Measurements from ENCODE around the gene GNAI2.
"Not testable (repeated sequence)": the region's sequence is repeated elsewhere in the genome, so short reads cannot be mapped to it uniquely, and the experiment has no call there.

GNAI2 gene

DNA sequence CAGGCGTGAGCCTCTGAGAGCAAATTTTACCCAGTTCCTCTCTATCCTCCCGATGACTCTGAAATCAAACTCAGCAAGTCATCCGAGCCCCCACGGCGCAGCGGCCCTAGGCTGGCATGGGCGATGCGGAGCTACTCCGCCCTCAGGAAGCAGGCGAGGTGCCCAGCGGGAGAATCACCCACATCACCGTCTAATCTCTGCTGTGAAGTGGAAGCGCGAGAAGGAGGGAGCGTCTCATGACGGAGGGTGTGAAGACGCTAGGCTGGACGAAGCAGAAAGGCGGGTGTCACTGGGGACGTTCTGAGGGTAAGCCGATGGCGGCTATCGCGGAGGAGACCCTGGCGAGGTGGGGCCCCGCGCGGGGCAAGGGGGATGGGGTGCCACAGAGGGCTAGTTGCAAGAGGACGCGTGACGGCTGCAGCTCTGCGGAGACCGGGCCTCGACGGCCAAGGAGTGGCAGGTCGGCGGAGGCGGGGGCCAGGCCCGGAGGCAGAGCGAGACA lies 9.1 kb upstream of the GNAI2 start:
- no peak for DNase-seq (ENCODE audit: low read depth)

DNA sequence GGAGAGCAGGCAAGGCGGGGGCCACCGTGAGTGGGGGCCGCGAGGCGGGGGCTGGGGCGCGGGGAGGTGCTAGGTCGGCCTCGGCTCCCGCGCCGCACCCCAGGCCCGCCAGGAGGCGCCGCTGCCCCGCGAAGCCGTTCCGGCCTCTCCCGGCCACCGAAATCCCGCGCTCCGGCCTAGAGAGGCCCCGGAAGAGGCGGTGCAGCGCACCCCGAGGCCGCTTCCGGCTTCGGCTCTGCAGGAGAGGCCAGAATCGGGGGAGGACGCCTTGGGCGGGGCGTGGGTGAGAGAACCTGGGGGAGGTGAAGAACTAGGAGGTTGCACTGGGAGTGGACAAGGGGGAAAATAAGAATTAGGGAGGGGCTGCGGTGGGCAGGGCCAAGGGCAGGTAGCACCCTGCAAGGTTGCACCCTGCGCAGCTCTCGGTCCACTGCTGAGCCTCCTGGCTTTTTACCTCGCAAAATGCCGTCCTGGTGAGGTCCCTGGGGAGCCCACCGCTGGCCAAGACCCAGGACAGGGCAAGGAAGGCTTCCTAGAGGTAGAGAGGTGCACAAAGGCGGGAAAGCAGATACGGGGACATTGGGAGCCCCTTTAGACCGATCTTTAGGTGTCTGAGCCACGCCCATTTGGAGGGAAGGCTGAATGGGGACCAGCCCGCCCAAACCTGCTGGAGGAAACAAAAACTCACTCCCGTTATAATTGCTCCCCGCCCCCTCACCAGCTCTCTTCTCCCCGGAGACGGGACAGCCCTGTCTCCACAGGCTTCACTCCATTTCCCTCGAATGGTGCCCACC lies 8.4 kb upstream of the GNAI2 start:
- DNase-seq (ENCODE audit: low read depth) = peak; percentile 90

DNA sequence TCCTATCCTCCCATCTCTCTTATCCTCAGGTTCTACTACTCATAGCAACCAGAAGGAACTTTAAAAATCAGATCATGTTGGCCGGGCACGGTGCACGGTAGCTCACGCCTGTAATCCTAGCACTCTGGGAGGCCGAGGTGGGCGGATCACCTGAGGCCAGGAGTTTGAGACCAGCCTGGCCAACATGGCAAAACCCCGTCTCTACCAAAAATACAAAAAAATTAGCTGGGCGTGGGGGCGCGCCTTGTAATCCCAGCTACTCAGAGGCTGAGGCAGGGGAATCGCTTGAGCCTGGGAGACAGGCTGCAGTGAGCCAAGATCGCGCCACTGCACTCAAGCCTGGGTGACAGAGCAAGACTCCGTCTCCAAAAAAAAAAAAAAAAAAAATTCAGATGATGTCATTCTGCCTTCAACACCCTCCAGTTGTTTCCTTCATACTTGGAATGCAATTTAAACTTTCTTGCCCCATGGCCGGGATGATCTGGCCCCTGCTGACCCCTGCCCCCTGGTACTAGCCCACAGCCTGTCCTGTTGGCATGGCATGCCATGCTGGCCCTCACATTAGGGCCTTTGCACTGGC lies 7.7 kb upstream of the GNAI2 start:
- not testable (repeated sequence) for DNase-seq (ENCODE audit: low read depth)

DNA sequence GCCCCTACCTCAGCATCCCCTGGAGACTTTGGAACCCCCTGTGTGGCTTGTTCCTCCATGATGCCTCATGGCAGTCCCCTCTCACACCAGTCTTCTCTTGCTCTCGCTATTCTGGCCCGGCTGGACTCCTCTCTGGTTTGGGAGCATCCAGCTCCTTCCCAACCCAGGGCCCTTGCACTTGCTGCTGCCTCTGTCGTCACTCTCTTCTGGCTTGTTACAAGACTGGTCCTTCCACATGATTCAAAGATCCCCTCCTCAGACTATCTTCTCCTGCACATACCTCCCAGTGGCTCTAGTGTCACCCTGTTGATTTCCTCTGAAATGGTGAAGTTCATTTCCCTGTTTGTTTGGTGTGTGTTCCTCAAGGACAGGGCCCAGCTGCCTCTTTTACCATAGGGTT lies 6.5 kb upstream of the GNAI2 start:
- no peak for DNase-seq (ENCODE audit: low read depth)

DNA sequence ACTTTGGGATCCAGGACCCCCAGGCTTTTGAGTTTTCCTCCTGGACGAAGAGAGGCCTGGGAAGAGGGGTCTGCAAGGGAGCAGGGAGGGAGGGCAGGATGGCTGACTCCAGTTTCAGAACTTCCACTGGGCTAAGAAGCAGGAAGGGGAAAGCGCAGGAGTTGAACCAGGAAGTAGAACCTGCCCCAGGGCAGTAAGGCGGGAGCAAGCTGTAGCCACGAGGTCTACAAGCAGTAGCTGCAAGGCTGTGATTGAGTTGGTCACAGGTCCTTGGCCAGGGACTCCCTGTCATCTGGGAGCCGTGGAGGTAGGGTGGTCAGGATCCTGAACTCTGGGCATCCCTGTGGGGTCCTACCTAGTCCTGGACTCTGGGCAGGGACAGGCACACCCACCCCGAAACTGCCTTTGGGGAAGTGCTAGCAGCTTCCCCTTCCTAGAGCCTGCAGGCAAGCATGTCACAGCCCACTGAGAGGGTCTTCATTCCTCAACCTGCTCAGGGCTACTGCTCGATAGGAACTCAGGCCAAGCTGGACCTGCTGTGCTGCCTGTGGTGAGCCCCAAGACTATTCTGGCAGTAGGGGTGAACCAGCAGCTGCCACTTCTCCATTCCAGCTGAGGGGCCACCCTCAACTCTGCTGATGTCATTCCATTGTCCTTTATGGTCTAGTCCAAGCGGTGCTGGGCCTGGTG lies 5.8 kb upstream of the GNAI2 start:
- no peak for DNase-seq (ENCODE audit: low read depth)

- no peak for DNase-seq (ENCODE audit: low read depth)
These were observed 5.2 kb upstream of the GNAI2 start for GRCh38 chr3:50230794-50231125.

GRCh38 chr3:50231581-50231980 lies 4.4 kb upstream of the GNAI2 start:
- DNase-seq (ENCODE audit: low read depth) = no peak

DNA sequence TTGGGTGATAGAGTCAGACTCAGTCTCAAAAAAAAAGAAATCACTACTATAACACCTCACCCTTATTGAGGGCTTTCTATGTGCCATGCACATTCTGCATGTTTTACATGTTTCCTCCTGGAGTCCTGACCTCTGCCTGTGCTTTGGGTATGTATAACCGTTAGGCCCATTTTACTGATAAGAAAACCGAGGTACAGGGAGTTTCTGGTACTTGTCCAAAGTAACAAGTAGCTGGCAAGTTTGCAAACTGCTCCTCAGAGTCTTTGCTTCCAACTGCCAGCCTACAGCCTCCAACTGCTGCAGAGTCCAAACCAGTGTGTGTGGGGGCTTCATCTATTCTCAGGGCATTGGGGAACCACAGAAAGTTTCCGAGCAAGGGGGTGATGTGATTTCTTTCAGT lies 3.7 kb upstream of the GNAI2 start:
- DNase-seq (ENCODE audit: low read depth) = no peak

DNA sequence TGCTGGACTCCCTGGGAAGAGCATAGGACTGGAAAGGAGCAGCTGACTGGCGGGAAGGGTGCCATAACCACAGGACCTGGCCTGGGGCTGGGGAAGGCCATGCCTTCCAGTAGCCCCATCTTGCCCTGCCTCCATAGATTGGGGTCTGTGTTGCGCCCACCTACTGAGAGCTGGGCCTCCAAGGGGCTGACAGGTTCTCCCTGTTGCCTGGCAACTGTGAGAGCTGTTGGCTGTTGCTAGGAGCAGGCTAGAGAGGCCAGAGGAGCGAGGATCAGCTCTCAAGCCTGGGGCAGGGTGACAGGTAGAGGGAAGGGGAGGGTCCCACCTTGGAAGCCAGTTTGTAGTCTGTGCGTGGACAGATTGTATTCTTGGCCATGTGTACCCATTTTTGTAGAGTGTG lies 2.8 kb upstream of the GNAI2 start:
- no peak for DNase-seq (ENCODE audit: low read depth)

DNA sequence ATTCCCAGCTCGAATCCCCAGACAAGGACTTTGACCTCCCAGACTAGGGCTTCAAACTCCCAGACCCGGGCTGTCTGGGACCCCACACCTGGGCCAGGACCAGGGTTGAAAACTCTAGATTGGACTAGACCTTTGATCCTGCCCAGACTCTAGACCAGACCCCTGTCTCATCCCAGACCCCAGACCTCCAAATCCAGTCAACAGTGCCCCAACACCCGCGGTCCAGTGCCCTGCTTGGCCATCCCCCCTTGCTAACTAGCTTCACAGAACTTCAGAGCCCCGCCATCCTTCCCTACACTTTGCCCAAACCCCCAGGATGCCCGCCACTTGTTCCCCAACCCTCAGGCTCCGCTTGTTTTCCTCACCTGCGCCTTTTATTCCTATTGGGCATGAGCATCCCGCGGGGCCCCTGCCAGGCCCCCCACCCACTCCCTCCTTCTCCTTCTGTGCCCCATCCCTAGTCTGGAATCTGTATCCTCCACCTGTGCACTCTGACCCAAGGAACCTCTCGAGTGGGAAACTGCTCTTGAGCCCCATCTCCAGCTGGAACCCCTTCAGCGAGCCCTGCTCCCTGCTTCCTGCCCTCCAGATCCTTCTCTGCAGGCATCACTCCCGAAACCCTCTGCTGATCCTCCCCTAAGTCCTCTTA lies 604 bp downstream of the GNAI2 start:
- DNase-seq (ENCODE audit: low read depth) = no peak

DNA sequence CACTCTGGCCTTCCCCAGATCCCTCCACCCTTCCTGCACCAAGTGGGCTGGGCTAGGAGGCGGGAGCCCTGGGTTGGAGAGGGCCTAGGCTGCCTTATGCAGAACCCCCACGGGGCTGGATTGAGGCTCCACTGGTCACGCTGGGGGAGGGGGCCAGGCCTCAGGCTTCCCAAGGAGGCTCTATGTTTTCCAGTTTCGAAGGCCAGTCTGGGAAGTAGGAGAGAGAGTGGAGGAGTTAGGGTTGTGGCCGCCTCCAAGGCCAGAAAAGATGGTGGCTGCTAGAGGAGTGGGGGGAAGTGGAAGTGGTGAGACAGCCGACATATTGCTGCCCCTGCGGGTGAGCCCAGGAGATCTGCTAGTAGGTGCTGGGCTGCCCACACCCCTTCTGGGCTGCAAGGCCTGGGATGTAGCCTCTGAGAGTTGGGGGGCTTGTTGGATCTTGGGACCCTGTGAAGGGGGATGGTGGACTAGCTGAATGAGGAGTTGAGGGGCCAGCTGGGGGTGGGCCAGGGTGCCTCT lies 1.2 kb downstream of the GNAI2 start:
- DNase-seq (ENCODE audit: low read depth) = no peak

DNA sequence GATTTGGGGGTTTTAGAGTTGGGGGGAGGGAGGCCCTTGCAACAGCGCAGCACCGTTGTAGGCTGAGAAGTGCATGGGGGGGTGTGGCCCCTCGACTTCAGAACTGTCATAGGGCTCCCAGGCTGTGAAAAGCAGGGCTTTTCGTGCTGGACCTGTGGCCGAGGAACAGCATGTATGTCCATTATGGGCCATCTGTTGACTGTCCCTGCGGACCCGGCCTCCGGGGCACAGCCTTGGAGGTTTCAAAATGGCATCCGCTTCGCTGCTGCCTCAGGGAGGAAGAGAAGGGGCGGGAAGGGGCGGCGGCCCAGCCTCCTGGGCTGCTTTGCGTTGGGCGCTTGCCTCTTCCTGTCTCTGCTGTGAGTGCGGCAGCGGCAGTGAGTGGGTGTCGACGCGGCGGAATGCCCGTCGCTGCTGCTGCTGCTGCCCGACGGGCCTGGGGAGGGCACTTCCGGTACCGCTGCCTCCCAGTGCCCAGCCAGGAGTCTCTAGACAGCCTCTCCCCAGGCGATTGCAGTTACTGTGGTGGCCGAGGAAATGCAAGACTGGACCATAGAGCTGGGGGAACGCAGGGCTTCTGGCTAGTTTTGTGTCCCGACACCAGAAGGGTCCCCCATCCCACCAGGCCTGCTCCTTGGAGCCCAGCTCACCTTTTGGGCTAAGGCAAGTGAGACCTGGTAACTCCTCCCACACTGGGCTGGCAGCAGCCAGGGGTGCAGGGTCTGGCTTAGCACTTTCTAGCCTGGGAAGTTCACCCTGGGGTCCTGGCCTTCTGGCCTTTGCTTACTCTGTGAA lies 1.9 kb downstream of the GNAI2 start:
- peak; percentile 82 for DNase-seq (ENCODE audit: low read depth)

- no peak for DNase-seq (ENCODE audit: low read depth)
These were observed 2.6 kb downstream of the GNAI2 start for GRCh38 chr3:50238549-50239026.

GRCh38 chr3:50239649-50240048 lies 3.6 kb downstream of the GNAI2 start:
- no peak for DNase-seq (ENCODE audit: low read depth)

- DNase-seq (ENCODE audit: low read depth) = no peak
These were observed 5.2 kb downstream of the GNAI2 start for GRCh38 chr3:50241163-50241562.

DNA sequence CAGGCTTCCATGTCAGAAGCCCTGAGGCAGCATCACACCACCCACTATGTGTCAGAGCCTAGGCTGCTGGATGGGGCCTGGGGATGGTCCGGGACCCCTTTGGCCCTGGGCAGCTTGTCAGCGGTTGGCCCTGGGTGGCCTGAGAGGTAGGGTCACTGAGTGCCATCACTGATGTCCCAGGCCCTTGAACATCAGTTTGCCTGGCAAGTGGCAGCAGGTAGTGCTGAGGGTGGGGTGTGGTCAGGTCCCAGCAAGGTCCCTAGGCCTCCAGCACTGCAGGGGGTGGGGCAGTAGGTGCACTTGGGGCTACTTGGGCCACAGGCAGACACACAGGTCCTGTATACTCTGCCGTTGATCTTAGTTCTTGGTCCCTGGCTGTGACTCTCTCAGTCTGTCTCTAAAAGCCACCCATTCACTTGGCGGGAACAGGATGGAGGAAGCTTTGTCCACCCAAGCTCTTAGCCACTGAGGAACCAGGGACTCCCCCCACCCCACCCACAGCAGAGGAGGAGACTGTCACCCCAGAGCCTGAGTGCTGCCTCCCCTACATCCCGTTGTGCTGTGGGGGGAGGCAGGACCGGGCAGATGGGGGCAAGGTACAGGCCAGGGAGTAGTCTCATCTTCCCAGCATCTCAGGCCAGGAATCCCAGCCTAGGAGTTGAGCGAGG lies 5.8 kb downstream of the GNAI2 start:
- no peak for DNase-seq (ENCODE audit: low read depth)

DNA sequence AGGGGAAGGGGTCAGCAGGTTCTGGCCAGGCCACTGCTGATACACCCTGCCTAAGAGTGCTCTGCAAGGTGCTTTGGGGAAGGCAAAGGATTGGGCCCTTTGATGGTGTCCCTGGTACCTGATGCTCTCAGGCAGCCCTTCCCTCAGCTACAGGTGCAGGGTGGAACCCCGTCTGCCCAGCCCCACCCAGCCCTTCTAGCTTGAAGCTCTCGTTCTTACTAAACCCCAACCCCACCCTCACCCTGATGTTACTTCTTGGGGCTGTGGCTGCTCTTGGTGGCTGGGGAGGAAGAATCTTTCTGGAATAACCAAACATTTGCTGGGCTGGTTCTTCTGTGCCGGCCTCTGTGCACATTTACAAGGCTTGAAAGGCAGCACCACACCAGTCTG lies 6.4 kb downstream of the GNAI2 start:
- DNase-seq (ENCODE audit: low read depth) = no peak

- no peak for DNase-seq (ENCODE audit: low read depth)
These were observed 7.0 kb downstream of the GNAI2 start for GRCh38 chr3:50242851-50243542.

GRCh38 chr3:50243543-50243895 lies 7.5 kb downstream of the GNAI2 start:
- no peak for DNase-seq (ENCODE audit: low read depth)

GRCh38 chr3:50244813-50245212 lies 8.8 kb downstream of the GNAI2 start:
- DNase-seq (ENCODE audit: low read depth) = not testable (repeated sequence)
